HG02642 (cell line): ENCODE results near the gene BRIP1.

ENCODE experiments used
- ATAC-seq: cut with Tn5 transposase; IDR thresholded peaks from one replicate; pipeline ENCODE4 v1.9.1; 2021; ENCODE audit warnings: mild to moderate bottlenecking; ENCODE audit not compliant: unreplicated experiment, poor library complexity

The BRIP1 gene

GRCh38 chr17:61646482-61646881 lies 216.8 kb downstream of the BRIP1 start:
- ATAC-seq: no peak

DNA sequence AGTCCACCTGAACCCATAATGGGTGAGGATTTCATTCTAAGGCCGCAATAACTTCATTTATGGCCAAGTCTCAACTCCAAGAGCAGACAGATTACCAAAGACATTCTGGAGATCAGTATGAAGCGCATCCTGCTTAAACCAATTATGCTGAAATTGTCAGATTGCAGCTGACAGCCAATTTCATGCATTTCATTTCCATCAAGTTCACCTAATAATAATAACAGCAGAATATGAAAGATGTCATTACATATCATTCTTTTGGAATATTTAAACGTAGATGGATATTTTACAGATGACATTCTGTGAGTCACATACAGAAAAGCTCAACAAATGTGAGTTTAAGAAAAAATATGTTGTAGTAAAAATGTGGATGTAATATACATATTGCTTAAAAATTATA lies 217.4 kb downstream of the BRIP1 start:
- ATAC-seq: no peak

GRCh38 chr17:61644800-61645774 lies 218.2 kb downstream of the BRIP1 start:
- ATAC-seq: no peak

GRCh38 chr17:61642768-61643167 lies 220.6 kb downstream of the BRIP1 start:
- ATAC-seq: no peak

DNA sequence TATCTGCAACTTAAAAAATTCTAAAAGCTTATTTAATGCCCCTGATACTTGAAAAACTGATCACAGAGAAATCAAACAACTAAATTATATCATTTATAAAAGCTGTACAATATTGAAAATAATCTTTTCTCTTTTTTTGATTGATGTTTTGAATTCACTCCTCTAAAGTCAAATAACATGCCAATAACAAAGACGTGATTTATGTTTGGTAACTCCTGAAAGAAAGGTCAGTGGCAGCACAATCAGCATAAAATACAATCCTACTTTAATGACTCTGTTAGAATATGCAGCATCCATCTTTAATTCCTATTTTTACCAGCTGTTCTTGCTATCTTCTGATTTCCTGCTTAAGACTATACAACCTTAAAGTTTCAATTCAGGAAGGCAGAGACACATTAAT lies 221.6 kb downstream of the BRIP1 start:
- ATAC-seq: no peak

DNA sequence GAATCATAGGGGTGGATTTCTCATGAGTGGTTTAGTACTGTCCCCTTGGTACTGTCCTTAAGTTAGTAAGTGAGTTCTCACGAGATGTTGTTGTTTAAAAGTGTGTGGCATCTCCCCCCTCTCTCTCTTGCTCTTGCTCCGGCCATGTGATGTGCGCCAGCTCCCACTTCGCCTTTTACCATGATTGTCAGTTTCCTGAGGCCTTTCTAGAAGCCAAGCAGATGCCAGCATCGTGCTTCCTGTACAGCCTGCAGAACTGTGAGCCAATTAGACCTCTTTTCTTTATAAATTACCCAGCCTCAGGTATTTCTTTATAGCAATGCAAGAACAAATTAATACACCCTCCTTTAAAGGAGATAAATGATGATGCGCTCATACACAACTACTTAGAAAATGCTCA lies 222.2 kb downstream of the BRIP1 start:
- no peak for ATAC-seq

- ATAC-seq: no peak
Measured at GRCh38 chr17:61639818-61640217, 223.5 kb downstream of the BRIP1 start.

GRCh38 chr17:61638087-61638486 lies 225.2 kb downstream of the BRIP1 start:
- no peak for ATAC-seq

- no peak for ATAC-seq
Measured at GRCh38 chr17:61635913-61636432, 227.4 kb downstream of the BRIP1 start.

DNA sequence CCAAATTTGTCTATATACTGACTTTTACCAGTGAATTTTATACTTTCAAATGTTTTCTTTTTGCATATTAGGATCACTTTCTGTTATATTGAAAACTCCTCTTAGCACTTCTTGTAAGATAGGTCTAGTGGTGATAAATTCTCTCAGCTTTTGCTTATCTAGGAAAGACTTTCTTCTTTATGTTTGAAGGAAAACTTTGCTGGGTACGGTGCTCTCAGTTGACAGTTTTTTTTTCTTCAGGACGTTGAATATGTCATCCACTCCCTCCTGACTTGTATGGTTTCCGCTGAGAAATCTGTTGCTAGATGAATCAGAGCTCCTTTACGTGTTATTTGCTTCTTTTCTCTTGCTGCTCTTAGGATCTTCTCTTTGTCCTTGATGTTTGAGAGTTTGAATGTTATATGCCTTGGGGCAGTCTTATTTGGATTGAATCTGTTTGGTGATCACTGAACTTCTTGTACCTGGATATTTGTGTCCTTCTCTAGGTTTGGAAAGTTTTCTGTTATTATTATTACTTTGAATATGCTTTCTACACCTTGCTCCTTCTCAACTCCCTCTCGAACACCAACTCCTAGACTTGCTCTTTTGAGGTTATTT lies 228.3 kb downstream of the BRIP1 start:
- no peak for ATAC-seq

DNA sequence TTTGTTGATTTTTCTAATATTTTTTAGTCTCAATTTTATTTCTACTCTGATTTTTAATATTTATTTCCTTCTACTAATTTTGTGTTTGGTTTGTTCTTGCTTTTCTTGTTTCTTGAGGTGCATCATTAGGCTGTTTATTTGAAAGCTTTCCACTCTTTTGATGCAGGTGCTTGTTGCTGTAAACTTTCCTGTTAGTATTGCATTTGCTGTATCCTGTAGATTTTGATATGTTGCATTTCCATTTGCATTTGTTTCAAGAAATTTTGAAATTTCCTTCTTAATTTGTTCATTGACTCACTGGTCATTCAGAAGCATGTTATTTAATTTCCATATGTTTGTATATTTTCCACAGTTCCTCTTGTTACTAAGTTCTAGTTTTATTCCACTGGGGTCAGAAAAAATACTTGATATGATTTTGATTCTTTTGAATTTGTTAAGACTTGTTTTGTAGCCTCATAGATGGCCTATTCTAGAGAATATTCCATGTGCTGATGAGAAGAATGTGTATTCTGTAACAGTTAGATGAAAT lies 229.3 kb downstream of the BRIP1 start:
- no peak for ATAC-seq

GRCh38 chr17:61632826-61633225 lies 230.5 kb downstream of the BRIP1 start:
- ATAC-seq: no peak

DNA sequence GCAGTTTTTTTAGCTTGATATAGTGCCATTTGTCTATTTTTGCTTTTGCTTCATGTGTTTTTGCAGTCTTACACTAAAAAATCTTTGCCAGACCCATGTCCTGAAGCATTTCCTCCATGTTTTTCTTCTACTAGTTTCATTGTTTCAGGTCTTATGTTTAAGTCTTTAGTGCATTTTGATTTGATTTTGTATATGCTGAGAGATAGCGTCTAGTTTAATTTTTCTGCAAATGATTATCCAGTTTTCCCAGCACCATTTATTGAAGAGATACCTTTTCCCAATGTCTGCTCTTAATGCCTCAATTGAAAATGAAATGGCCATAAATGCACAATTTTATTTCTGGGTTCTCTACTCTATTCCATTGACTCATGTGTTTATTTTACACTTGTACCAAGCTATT lies 231.5 kb downstream of the BRIP1 start:
- ATAC-seq: no peak
